ENCODE measurements around the gene P4HA1. TPM values are rescaled to one million over a fixed set of nuclear protein-coding genes. Genes with fewer than 3 reads are reported as not detected.

The P4HA1 gene
- total RNA-seq, 1 experiment from 2014 or later, result 124 TPM

DNA sequence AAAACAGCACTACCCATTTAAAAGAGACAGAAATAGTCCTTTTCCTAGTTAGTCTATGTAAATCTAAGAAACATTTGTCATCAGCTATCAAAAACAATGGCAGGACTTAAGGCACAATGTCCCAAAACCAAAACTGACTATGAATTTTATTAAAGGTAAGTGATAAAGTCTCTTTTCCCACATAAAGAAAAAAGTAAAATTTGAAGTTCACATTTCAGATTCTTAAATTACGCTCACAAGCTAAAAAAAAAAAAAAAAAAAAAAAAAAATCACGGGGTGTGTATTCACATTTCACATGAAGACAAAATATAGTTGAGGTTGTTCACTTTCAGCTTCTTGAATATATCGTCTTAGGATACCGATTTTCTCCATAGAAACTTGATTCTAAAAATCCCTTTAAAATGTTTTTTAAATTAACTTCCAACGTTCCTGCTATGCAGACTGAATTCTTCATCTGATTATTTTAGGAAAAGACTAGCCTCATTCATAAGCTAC is 1.6 kb downstream of the P4HA1 start:
- peak; percentile 13 for DNase-seq (ENCODE audit: low read depth)

GRCh38 chr10:73093922-73094850 is 2.5 kb downstream of the P4HA1 start:
- DNase-seq (ENCODE audit: low read depth), result no peak

DNA sequence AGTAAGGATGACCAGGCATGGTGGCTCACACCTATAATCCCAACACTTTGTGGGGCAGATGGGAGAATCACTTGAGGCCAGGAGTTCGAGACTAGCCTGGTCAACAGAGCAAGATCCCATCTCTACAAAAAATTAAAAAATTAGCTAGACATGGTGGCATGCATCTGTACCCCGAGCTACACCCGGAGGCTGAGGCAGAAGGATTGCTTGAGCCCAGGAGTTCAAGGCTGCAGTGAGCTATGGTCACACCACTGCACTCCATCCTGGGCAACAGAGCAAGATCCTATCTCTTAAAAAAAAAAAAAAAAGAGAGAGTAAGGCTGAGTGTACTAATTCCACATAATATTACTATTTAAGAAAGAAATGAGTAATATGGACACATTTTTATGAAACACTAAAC is 3.8 kb downstream of the P4HA1 start:
- no peak for DNase-seq (ENCODE audit: low read depth)

- no peak for DNase-seq (ENCODE audit: low read depth)
Measured at GRCh38 chr10:73088304-73088703, 8.4 kb downstream of the P4HA1 start.

GRCh38 chr10:73086816-73087215 is 9.8 kb downstream of the P4HA1 start:
- DNase-seq (ENCODE audit: low read depth), result no peak

GRCh38 chr10:73084209-73084608 is 12.5 kb downstream of the P4HA1 start:
- no peak for DNase-seq (ENCODE audit: low read depth)

DNA sequence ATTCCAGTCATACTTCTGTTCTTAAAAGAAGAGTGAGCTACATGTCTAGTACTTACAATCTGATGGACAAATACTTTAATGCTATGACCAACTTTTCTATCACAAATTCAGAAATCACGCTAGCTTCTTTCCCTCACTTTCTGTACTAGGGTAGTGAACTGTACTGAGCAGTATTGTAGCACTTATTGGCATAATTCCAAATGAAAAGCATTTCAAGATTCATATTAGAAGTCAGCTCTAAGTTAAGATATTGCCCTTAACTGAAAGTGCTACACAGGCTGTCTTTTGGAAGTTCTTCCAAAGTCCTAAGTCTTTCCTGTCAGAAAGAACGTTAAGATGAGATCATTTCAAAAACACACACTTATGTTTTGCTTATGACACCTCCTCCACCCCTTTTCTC is 13.4 kb downstream of the P4HA1 start:
- peak; percentile 21 for DNase-seq (ENCODE audit: low read depth)

GRCh38 chr10:73079779-73080541 is 16.7 kb downstream of the P4HA1 start:
- no peak for DNase-seq (ENCODE audit: low read depth)

DNA sequence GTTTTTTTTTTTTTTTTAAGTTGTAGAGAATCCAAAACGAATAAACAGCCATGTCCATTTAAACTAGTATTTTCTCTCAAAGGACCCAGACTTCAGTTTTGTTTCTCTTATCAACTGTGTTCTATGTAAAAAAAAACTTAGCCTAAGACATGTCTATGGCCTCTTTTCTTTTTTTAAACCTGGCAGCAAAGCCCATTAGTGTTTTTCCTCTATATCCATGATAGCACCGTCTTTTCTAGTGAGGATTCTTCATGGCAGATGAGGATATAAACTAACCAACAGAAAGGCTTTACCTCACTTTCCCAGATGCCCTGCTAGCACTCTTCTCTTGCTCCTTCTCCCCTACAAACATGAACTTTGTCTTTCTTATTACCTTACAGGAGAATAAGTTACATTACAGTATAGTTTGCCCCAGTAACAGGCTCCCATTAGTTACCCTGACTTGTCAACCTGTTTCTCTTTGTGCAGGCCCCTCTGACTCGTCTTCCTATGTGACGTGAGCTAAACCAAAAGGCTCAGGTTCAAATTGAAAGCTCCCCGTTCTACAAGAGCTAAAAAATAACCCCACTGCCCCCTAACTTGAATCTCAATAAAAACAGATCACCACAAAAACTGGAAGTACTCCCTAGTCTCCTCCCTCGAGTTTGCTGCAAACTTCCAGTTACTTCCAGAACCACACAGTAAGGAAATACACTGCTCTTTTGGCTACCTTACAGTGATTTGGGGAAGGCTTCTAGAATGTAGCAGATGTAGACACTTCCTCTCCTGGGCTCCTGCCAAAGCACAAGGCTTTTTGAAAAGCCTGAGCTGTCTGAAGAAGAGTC is 20.1 kb downstream of the P4HA1 start:
- peak; percentile 64 for DNase-seq (ENCODE audit: low read depth)

- no peak for DNase-seq (ENCODE audit: low read depth)
Measured at GRCh38 chr10:73075829-73076228, 20.8 kb downstream of the P4HA1 start.

- DNase-seq (ENCODE audit: low read depth), result no peak
Measured at GRCh38 chr10:73073627-73074026, 23.0 kb downstream of the P4HA1 start.

GRCh38 chr10:73065441-73065840 is 31.2 kb downstream of the P4HA1 start:
- no peak for DNase-seq (ENCODE audit: low read depth)

GRCh38 chr10:73061743-73062142 is 34.9 kb downstream of the P4HA1 start:
- DNase-seq (ENCODE audit: low read depth), result no peak

GRCh38 chr10:73060738-73061635 is 35.7 kb downstream of the P4HA1 start:
- peak; percentile 32 for DNase-seq (ENCODE audit: low read depth)

- no peak for DNase-seq (ENCODE audit: low read depth)
Measured at GRCh38 chr10:73060173-73060572, 36.5 kb downstream of the P4HA1 start.

- DNase-seq (ENCODE audit: low read depth), result no peak
Measured at GRCh38 chr10:73058057-73058591, 38.5 kb downstream of the P4HA1 start.

DNA sequence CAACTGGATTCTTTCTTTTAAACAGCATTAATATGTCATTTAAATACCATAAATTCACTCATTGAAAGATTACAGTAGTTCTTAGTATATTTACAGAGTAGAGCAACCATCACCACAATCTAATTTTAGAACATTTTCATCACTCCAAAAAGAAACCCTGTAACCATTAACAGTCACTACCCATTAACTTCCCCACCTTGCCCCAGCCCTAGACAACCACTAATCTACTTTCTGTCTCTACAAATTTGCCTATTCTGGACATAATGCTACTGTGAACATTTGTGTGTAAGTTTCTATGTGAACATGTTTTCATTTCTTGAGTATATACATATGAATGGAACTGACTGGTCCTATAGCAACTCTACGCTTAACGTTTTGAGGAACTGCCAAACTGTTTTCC is 42.4 kb downstream of the P4HA1 start:
- no peak for DNase-seq (ENCODE audit: low read depth)

DNA sequence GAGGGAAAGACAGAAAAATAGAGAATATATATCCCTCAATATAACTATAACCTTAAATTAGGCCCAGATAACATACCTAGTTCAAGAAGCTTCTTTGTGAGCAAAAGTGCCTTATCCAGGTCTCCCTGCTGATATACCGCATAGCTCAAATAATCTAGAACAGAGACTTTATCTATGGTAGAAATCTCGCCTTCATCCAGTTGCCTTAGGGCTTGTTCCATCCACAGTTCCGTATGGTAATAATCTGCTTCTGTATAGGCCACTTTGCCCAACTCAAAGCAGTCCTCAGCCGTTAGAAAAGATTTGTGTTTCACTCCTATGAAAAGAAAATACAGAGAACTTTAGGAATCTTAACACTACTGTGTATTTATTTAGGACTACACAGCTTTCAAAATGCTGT is 43.4 kb downstream of the P4HA1 start:
- DNase-seq (ENCODE audit: low read depth), result no peak

- DNase-seq (ENCODE audit: low read depth), result peak; percentile 89
Measured at GRCh38 chr10:73044378-73045285, 52.0 kb downstream of the P4HA1 start.

All from LHCN-M2 (cell line).